Astrocyte (in vitro differentiated cells and primary cell): Measurements from ENCODE around the gene ITPKB. TPM values are rescaled to one million over a fixed set of nuclear protein-coding genes. Genes with fewer than 3 reads are reported as not detected.

Experiments
- DNase-seq: peaks from one replicate; pipeline ENCODE4 v3.0.0-alpha.2; 2010; ENCODE audit warnings: low read depth
- FAIRE-seq: peaks from 2 replicates; lab custom pipeline; 2011; peaks lifted over from hg19 to GRCh38; lab: Jason Lieb, UNC
- H2AFZ ChIP-seq: 2 replicates; pipeline ENCODE4 v1.6.0; 2012; ENCODE audit warnings: low read depth, low read length, inconsistent platforms
- H3K27ac ChIP-seq: 2 replicates; pipeline ENCODE4 v1.5.1; 2011; ENCODE audit warnings: low read depth, low read length, inconsistent platforms
- H3K27me3 ChIP-seq: 2 replicates; pipeline ENCODE4 v1.6.0; 2011; ENCODE audit warnings: low read length, inconsistent platforms; ENCODE audit not compliant: insufficient read depth
- H3K36me3 ChIP-seq: 2 replicates; pipeline ENCODE4 v1.5.1; 2011; ENCODE audit warnings: low read length, inconsistent platforms; ENCODE audit not compliant: insufficient read depth
- H3K4me1 ChIP-seq: 2 replicates; pipeline ENCODE4 v1.5.1; 2011; ENCODE audit warnings: low read length, inconsistent platforms; ENCODE audit not compliant: insufficient read depth
- H3K4me2 ChIP-seq: 2 replicates; pipeline ENCODE4 v1.6.0; 2012; ENCODE audit warnings: low read length, inconsistent platforms
- H3K4me3 ChIP-seq: 2 replicates; pipeline ENCODE4 v1.5.1; 2011; ENCODE audit warnings: low read depth, mild to moderate bottlenecking, low read length, inconsistent platforms; ENCODE audit not compliant: insufficient read depth
- H3K79me2 ChIP-seq: 2 replicates; pipeline ENCODE4 v1.6.0; 2012; ENCODE audit warnings: mild to moderate bottlenecking, low read length, inconsistent platforms; ENCODE audit not compliant: insufficient read depth
- H3K9ac ChIP-seq: 2 replicates; pipeline ENCODE4 v1.6.0; 2012; ENCODE audit warnings: mild to moderate bottlenecking, low read length, inconsistent platforms
- H3K9me3 ChIP-seq: 2 replicates; pipeline ENCODE4 v1.5.1; 2012; ENCODE audit warnings: low read depth, mild to moderate bottlenecking, low read length, inconsistent platforms; ENCODE audit not compliant: insufficient read depth
- H4K20me1 ChIP-seq: 2 replicates; pipeline ENCODE4 v1.6.0; 2012; ENCODE audit warnings: low read length, inconsistent platforms; ENCODE audit not compliant: insufficient read depth
- H3K27ac Mint-ChIP-seq: one replicate; pipeline ENCODE4 v1.8.0; 2021; ENCODE audit warnings: mild to moderate bottlenecking, mixed read lengths; ENCODE audit not compliant: unreplicated experiment
- H3K27me3 Mint-ChIP-seq: one replicate; pipeline ENCODE4 v1.8.0; 2021; ENCODE audit warnings: low read depth, mixed read lengths; ENCODE audit not compliant: unreplicated experiment
- H3K36me3 Mint-ChIP-seq: one replicate; pipeline ENCODE4 v1.8.0; 2021; ENCODE audit warnings: low read depth, mixed read lengths; ENCODE audit not compliant: unreplicated experiment
- H3K4me1 Mint-ChIP-seq: one replicate; pipeline ENCODE4 v1.8.0; 2021; ENCODE audit warnings: low read depth, mixed read lengths; ENCODE audit not compliant: unreplicated experiment
- H3K4me3 Mint-ChIP-seq: one replicate; pipeline ENCODE4 v1.8.0; 2021; ENCODE audit warnings: mild to moderate bottlenecking, moderate library complexity, mixed read lengths; ENCODE audit not compliant: unreplicated experiment
- H3K9me3 Mint-ChIP-seq: one replicate; pipeline ENCODE4 v1.8.0; 2021; ENCODE audit warnings: mild to moderate bottlenecking, mixed read lengths; ENCODE audit not compliant: unreplicated experiment
- EZH2 ChIP-seq: IDR thresholded peaks from 2 replicates; pipeline ENCODE4 v1.6.1; 2012; ENCODE audit warnings: mild to moderate bottlenecking, low read length, inconsistent platforms; ENCODE audit not compliant: insufficient read depth
- total RNA-seq: library from RNA; stranded (reverse); gene quantifications from 2 replicates; pipeline ENCODE4 v1.2.1, GENCODE V29; 2021
- TF ChIP-seq, protein P1 (sequence below): IDR thresholded peaks from 2 replicates; pipeline ENCODE4 v1.5.1; 2011; ENCODE audit warnings: low read depth, mild to moderate bottlenecking, inconsistent platforms, low read length, moderate library complexity; ENCODE audit not compliant: insufficient read depth

The ITPKB gene
- total RNA-seq, 1 donor from 2014 or later = 10.5 TPM

GRCh38 chr1:226762055-226762454 lies 23.0 kb upstream of the ITPKB start:
- Histone ChIP-seq H3K4me3 (no peak overlapping the region), H3K27ac (no peak overlapping the region), H3K9ac (no peak overlapping the region), H3K27me3 (no peaks in the 10 kb centered on the region), H3K4me1 (peaks cover 17% of the 10 kb centered on the region), H3K79me2 (no peaks in the 10 kb centered on the region), H4K20me1 (no peaks in the 10 kb centered on the region), H3K9me3 (no peaks in the 10 kb centered on the region), H2AFZ (no peak overlapping the region), H3K36me3 (no peaks in the 10 kb centered on the region), H3K4me2 (no peak overlapping the region)
- no peaks in the 10 kb centered on the region for H3K27me3 Mint-ChIP-seq
- H3K36me3 Mint-ChIP-seq = peaks cover 2% of the 10 kb centered on the region
- H3K4me1 Mint-ChIP-seq = peaks cover 26% of the 10 kb centered on the region
- no peak overlapping the region for H3K4me3 Mint-ChIP-seq
- TF ChIP-seq, protein P1, sequence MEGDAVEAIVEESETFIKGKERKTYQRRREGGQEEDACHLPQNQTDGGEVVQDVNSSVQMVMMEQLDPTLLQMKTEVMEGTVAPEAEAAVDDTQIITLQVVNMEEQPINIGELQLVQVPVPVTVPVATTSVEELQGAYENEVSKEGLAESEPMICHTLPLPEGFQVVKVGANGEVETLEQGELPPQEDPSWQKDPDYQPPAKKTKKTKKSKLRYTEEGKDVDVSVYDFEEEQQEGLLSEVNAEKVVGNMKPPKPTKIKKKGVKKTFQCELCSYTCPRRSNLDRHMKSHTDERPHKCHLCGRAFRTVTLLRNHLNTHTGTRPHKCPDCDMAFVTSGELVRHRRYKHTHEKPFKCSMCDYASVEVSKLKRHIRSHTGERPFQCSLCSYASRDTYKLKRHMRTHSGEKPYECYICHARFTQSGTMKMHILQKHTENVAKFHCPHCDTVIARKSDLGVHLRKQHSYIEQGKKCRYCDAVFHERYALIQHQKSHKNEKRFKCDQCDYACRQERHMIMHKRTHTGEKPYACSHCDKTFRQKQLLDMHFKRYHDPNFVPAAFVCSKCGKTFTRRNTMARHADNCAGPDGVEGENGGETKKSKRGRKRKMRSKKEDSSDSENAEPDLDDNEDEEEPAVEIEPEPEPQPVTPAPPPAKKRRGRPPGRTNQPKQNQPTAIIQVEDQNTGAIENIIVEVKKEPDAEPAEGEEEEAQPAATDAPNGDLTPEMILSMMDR = no peak
- TF ChIP-seq EZH2 = no peak
- no peak for DNase-seq
- FAIRE-seq = no peak
- no peak overlapping the region for H3K27ac Mint-ChIP-seq
- no peaks in the 10 kb centered on the region for H3K9me3 Mint-ChIP-seq

DNA sequence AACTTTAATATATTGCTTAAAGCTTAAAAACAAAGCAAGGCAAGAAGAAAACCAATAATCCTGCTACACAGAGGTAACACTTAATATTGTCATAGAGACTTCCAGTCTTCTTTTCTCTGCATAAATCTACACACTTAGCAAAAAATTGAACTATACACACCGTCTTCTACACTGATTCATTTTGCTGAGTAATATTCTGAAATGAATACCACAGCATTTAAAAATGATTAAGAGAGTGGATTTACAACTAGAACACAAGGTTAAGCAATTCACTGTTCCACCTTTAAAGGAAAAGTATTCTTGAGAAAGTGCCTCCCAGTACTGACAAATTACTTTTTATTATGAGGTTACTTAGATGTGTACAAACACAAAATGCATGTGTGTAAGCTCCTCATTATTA lies 22.2 kb upstream of the ITPKB start:
- H3K4me1 ChIP-seq = peaks cover 17% of the 10 kb centered on the region
- H3K9me3 ChIP-seq = no peaks in the 10 kb centered on the region
- no peaks in the 10 kb centered on the region for H3K79me2 ChIP-seq
- H3K27me3 ChIP-seq = no peaks in the 10 kb centered on the region
- FAIRE-seq (no peak), DNase-seq (no peak)
- Mint-ChIP-seq H3K9me3 (peaks cover 6% of the 10 kb centered on the region), H3K4me1 (peaks cover 23% of the 10 kb centered on the region), H3K36me3 (peaks cover 2% of the 10 kb centered on the region), H3K4me3 (no peak overlapping the region), H3K27me3 (no peaks in the 10 kb centered on the region), H3K27ac (no peak overlapping the region)
- TF ChIP-seq, protein P1 = no peak
- no peak for TF ChIP-seq EZH2
- no peak overlapping the region for H3K4me2 ChIP-seq
- H4K20me1 ChIP-seq = no peaks in the 10 kb centered on the region
- H3K36me3 ChIP-seq = no peaks in the 10 kb centered on the region
- H2AFZ ChIP-seq = no peak overlapping the region
- no peak overlapping the region for H3K4me3 ChIP-seq
- no peak overlapping the region for H3K9ac ChIP-seq
- H3K27ac ChIP-seq = no peak overlapping the region

GRCh38 chr1:226754793-226755533 lies 15.9 kb upstream of the ITPKB start:
- FAIRE-seq = no peak
- TF ChIP-seq, protein P1 = no peak
- TF ChIP-seq EZH2 = no peak

More at GRCh38 chr1:226754793-226755533, 15.9 kb upstream of the ITPKB start:
- Histone ChIP-seq H3K4me1 (no peaks in the 10 kb centered on the region), H4K20me1 (no peaks in the 10 kb centered on the region), H3K27me3 (no peaks in the 10 kb centered on the region), H3K36me3 (no peaks in the 10 kb centered on the region), H3K9ac (no peak overlapping the region), H3K9me3 (no peaks in the 10 kb centered on the region), H3K4me2 (no peak overlapping the region), H3K27ac (no peak overlapping the region), H2AFZ (no peak overlapping the region), H3K4me3 (no peak overlapping the region), H3K79me2 (no peaks in the 10 kb centered on the region)
- Mint-ChIP-seq H3K4me3 (no peak overlapping the region), H3K27ac (no peak overlapping the region), H3K36me3 (no peaks in the 10 kb centered on the region), H3K4me1 (no peaks in the 10 kb centered on the region), H3K27me3 (peaks cover 4% of the 10 kb centered on the region), H3K9me3 (peaks cover 8% of the 10 kb centered on the region)
- no peak for DNase-seq
